ENCODE results near the gene RNU6-8. TPM values are rescaled to one million over a fixed set of nuclear protein-coding genes. Genes with fewer than 3 reads are reported as not detected.

Gene RNU6-8
- not detected for total RNA-seq

GRCh38 chr14:32202998-32203882, at the start of gene RNU6-8:
Gene RNU6-8 (minus strand): TSS chr14:32203269.
- Mint-ChIP-seq H3K27me3 (peaks cover 7% of the 10 kb centered on the region), H3K36me3 (peaks cover 1% of the 10 kb centered on the region), H3K27ac (peak within 1 kb of the TSS; percentile 99), H3K9me3 (no peaks in the 10 kb centered on the region), H3K4me3 (peak within 1 kb of the TSS; percentile 90), H3K4me1 (peaks cover 38% of the 10 kb centered on the region)
- DNase-seq (peak; percentile 88), ATAC-seq (ENCODE audit: low read depth) (peak; percentile 86)
- POLR2A ChIA-PET, result interaction anchor here (0.8 to 1.5 kb wide), 5 partner anchors 42 to 127 kb away, joined by 3 to 8 read pairs (median 3); no protein-coding TSS in a partner anchor

GRCh38 chr14:32252030-32252670, 49.1 kb upstream of the RNU6-8 start:
- Mint-ChIP-seq H3K27me3 (no peaks in the 10 kb centered on the region), H3K4me1 (no peaks in the 10 kb centered on the region), H3K36me3 (no peaks in the 10 kb centered on the region), H3K9me3 (no peaks in the 10 kb centered on the region), H3K4me3 (no peak overlapping the region), H3K27ac (no peak overlapping the region)
- POLR2A ChIA-PET, result no interaction called here
- peak; percentile 90 for ATAC-seq (ENCODE audit: low read depth)
- DNase-seq, result no peak

GRCh38 chr14:32251530-32251929, 48.5 kb upstream of the RNU6-8 start:
- Mint-ChIP-seq H3K4me1 (no peaks in the 10 kb centered on the region), H3K36me3 (no peaks in the 10 kb centered on the region), H3K27me3 (no peaks in the 10 kb centered on the region), H3K27ac (no peak overlapping the region), H3K9me3 (no peaks in the 10 kb centered on the region), H3K4me3 (no peak overlapping the region)
- ATAC-seq (ENCODE audit: low read depth) (no peak), DNase-seq (no peak)
- POLR2A ChIA-PET, result no interaction called here

GRCh38 chr14:32250681-32251080, 47.6 kb upstream of the RNU6-8 start:
- DNase-seq (no peak), ATAC-seq (ENCODE audit: low read depth) (no peak)
- Mint-ChIP-seq H3K4me3 (no peak overlapping the region), H3K36me3 (no peaks in the 10 kb centered on the region), H3K27ac (no peak overlapping the region), H3K9me3 (no peaks in the 10 kb centered on the region), H3K4me1 (no peaks in the 10 kb centered on the region), H3K27me3 (no peaks in the 10 kb centered on the region)
- POLR2A ChIA-PET, result no interaction called here

- Mint-ChIP-seq H3K27me3 (no peaks in the 10 kb centered on the region), H3K36me3 (no peaks in the 10 kb centered on the region), H3K27ac (no peak overlapping the region), H3K4me1 (no peaks in the 10 kb centered on the region), H3K9me3 (no peaks in the 10 kb centered on the region), H3K4me3 (no peak overlapping the region)
- DNase-seq (no peak), ATAC-seq (ENCODE audit: low read depth) (no peak)
- POLR2A ChIA-PET, result interaction anchor here (0.9 kb wide), 1 partner anchor 173 kb away, joined by 3 read pairs; no protein-coding TSS in a partner anchor
Measured at GRCh38 chr14:32249780-32250179, 46.7 kb upstream of the RNU6-8 start.

GRCh38 chr14:32249371-32249770, 46.3 kb upstream of the RNU6-8 start:
- POLR2A ChIA-PET, result interaction anchor here (0.9 kb wide), 1 partner anchor 173 kb away, joined by 3 read pairs; no protein-coding TSS in a partner anchor
- Mint-ChIP-seq H3K27me3 (no peaks in the 10 kb centered on the region), H3K9me3 (no peaks in the 10 kb centered on the region), H3K36me3 (no peaks in the 10 kb centered on the region), H3K4me3 (no peak overlapping the region), H3K27ac (no peak overlapping the region), H3K4me1 (no peaks in the 10 kb centered on the region)
- ATAC-seq (ENCODE audit: low read depth) (no peak), DNase-seq (no peak)

- DNase-seq (no peak), ATAC-seq (ENCODE audit: low read depth) (no peak)
- Mint-ChIP-seq H3K27me3 (no peaks in the 10 kb centered on the region), H3K27ac (no peak overlapping the region), H3K36me3 (no peaks in the 10 kb centered on the region), H3K4me1 (no peaks in the 10 kb centered on the region), H3K4me3 (no peak overlapping the region), H3K9me3 (no peaks in the 10 kb centered on the region)
- POLR2A ChIA-PET, result no interaction called here
Measured at GRCh38 chr14:32246751-32247150, 43.7 kb upstream of the RNU6-8 start.

- DNase-seq, result no peak
- Mint-ChIP-seq H3K27me3 (no peaks in the 10 kb centered on the region), H3K4me3 (no peak overlapping the region), H3K36me3 (no peaks in the 10 kb centered on the region), H3K9me3 (no peaks in the 10 kb centered on the region), H3K4me1 (no peaks in the 10 kb centered on the region), H3K27ac (no peak overlapping the region)
- POLR2A ChIA-PET, result no interaction called here
- no peak for ATAC-seq (ENCODE audit: low read depth)
Measured at GRCh38 chr14:32244404-32244803, 41.3 kb upstream of the RNU6-8 start.

GRCh38 chr14:32233260-32233659, 30.2 kb upstream of the RNU6-8 start:
- Mint-ChIP-seq H3K9me3 (peaks cover 5% of the 10 kb centered on the region), H3K4me3 (no peak overlapping the region), H3K27ac (no peak overlapping the region), H3K36me3 (no peaks in the 10 kb centered on the region), H3K4me1 (peaks cover 2% of the 10 kb centered on the region), H3K27me3 (peaks cover 4% of the 10 kb centered on the region)
- ATAC-seq (ENCODE audit: low read depth) (no peak), DNase-seq (no peak)
- POLR2A ChIA-PET, result no interaction called here

- Mint-ChIP-seq H3K36me3 (no peaks in the 10 kb centered on the region), H3K4me1 (peaks cover 2% of the 10 kb centered on the region), H3K27ac (no peak overlapping the region), H3K27me3 (peaks cover 2% of the 10 kb centered on the region), H3K9me3 (peaks cover 4% of the 10 kb centered on the region), H3K4me3 (no peak overlapping the region)
- no peak for DNase-seq
- POLR2A ChIA-PET, result no interaction called here
- ATAC-seq (ENCODE audit: low read depth), result no peak
Measured at GRCh38 chr14:32232481-32232880, 29.4 kb upstream of the RNU6-8 start.

GRCh38 chr14:32230695-32231280, 27.7 kb upstream of the RNU6-8 start:
- POLR2A ChIA-PET, result no interaction called here
- Mint-ChIP-seq H3K4me1 (peaks cover 2% of the 10 kb centered on the region), H3K4me3 (no peak overlapping the region), H3K27ac (no peak overlapping the region), H3K36me3 (no peaks in the 10 kb centered on the region), H3K27me3 (no peaks in the 10 kb centered on the region), H3K9me3 (no peaks in the 10 kb centered on the region)
- ATAC-seq (ENCODE audit: low read depth) (no peak), DNase-seq (no peak)

- H3K4me1 Mint-ChIP-seq, result peaks cover 2% of the 10 kb centered on the region
- H3K36me3 Mint-ChIP-seq, result no peaks in the 10 kb centered on the region
- no peak overlapping the region for H3K27ac Mint-ChIP-seq
- H3K4me3 Mint-ChIP-seq, result no peak overlapping the region
- H3K27me3 Mint-ChIP-seq, result no peaks in the 10 kb centered on the region
- POLR2A ChIA-PET, result no interaction called here
- ATAC-seq (ENCODE audit: low read depth), result no peak
- no peak for DNase-seq
- H3K9me3 Mint-ChIP-seq, result no peaks in the 10 kb centered on the region
Measured at GRCh38 chr14:32230181-32230580, 27.1 kb upstream of the RNU6-8 start.

GRCh38 chr14:32226056-32226455, 23.0 kb upstream of the RNU6-8 start:
- H3K4me3 Mint-ChIP-seq, result no peak overlapping the region
- H3K36me3 Mint-ChIP-seq, result peaks cover 2% of the 10 kb centered on the region
- DNase-seq (no peak), ATAC-seq (ENCODE audit: low read depth) (no peak)
- no peaks in the 10 kb centered on the region for H3K27me3 Mint-ChIP-seq
- POLR2A ChIA-PET, result no interaction called here
- H3K4me1 Mint-ChIP-seq, result no peaks in the 10 kb centered on the region
- no peaks in the 10 kb centered on the region for H3K9me3 Mint-ChIP-seq
- no peak overlapping the region for H3K27ac Mint-ChIP-seq

Measured in activated naive CD8-positive, alpha-beta T cell treated with anti-CD3 and anti-CD28 coated beads, Interleukin-2, amount 10 ng/mL, durations not matched to agents 7 days and 5 days (primary cell).